ENCODE measurements around the gene RAB42.

RAB42 gene

DNA sequence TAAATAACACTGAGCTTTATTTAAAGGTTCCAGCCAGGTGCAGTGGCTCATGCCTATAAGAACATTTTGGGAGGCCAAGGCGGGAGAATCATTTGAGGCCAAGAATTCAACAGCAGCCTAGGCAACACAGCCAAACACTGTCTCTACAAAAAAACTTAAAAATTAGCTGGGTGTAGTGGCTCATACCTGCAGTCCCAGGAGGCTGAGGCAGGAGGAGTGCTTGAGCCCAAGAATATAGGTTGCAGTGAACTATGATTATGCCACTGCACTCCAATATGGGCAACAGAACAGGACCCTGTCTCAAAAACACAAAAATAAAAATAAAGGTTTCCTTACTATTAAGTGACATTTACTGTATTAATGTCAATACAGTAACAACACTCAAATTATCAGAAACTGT, 48.7 kb downstream of the RAB42 start:
- TF ChIP-seq ZBTB7A (IDR thresholded peaks at IDR 0.05; ENCODE audit: low read depth) (no peak), CREB1 (IDR thresholded peaks at IDR 0.05; ENCODE audit: low read depth) (no peak), EP300 (IDR thresholded peaks at IDR 0.05; ENCODE audit: borderline replicate concordance) (no peak), YY1 (IDR thresholded peaks at IDR 0.05; ENCODE audit: low read depth) (no peak), NFIC (IDR thresholded peaks at IDR 0.05) (no peak), CEBPB (IDR thresholded peaks at IDR 0.05) (no peak), RAD21 (IDR thresholded peaks at IDR 0.05; ENCODE audit: low read depth) (no peak), FOXM1 (IDR thresholded peaks at IDR 0.05; ENCODE audit: borderline replicate concordance, low read depth) (no peak), TAF1 (IDR thresholded peaks at IDR 0.05; ENCODE audit: low read depth) (no peak), EGR1 (IDR thresholded peaks at IDR 0.05) (no peak)
- TF ChIP-seq, protein P1, sequence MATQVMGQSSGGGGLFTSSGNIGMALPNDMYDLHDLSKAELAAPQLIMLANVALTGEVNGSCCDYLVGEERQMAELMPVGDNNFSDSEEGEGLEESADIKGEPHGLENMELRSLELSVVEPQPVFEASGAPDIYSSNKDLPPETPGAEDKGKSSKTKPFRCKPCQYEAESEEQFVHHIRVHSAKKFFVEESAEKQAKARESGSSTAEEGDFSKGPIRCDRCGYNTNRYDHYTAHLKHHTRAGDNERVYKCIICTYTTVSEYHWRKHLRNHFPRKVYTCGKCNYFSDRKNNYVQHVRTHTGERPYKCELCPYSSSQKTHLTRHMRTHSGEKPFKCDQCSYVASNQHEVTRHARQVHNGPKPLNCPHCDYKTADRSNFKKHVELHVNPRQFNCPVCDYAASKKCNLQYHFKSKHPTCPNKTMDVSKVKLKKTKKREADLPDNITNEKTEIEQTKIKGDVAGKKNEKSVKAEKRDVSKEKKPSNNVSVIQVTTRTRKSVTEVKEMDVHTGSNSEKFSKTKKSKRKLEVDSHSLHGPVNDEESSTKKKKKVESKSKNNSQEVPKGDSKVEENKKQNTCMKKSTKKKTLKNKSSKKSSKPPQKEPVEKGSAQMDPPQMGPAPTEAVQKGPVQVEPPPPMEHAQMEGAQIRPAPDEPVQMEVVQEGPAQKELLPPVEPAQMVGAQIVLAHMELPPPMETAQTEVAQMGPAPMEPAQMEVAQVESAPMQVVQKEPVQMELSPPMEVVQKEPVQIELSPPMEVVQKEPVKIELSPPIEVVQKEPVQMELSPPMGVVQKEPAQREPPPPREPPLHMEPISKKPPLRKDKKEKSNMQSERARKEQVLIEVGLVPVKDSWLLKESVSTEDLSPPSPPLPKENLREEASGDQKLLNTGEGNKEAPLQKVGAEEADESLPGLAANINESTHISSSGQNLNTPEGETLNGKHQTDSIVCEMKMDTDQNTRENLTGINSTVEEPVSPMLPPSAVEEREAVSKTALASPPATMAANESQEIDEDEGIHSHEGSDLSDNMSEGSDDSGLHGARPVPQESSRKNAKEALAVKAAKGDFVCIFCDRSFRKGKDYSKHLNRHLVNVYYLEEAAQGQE (IDR thresholded peaks at IDR 0.05; ENCODE audit: low read depth): no peak
- TF ChIP-seq, protein P2, sequence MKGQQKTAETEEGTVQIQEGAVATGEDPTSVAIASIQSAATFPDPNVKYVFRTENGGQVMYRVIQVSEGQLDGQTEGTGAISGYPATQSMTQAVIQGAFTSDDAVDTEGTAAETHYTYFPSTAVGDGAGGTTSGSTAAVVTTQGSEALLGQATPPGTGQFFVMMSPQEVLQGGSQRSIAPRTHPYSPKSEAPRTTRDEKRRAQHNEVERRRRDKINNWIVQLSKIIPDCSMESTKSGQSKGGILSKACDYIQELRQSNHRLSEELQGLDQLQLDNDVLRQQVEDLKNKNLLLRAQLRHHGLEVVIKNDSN (IDR thresholded peaks at IDR 0.05): no peak

DNA sequence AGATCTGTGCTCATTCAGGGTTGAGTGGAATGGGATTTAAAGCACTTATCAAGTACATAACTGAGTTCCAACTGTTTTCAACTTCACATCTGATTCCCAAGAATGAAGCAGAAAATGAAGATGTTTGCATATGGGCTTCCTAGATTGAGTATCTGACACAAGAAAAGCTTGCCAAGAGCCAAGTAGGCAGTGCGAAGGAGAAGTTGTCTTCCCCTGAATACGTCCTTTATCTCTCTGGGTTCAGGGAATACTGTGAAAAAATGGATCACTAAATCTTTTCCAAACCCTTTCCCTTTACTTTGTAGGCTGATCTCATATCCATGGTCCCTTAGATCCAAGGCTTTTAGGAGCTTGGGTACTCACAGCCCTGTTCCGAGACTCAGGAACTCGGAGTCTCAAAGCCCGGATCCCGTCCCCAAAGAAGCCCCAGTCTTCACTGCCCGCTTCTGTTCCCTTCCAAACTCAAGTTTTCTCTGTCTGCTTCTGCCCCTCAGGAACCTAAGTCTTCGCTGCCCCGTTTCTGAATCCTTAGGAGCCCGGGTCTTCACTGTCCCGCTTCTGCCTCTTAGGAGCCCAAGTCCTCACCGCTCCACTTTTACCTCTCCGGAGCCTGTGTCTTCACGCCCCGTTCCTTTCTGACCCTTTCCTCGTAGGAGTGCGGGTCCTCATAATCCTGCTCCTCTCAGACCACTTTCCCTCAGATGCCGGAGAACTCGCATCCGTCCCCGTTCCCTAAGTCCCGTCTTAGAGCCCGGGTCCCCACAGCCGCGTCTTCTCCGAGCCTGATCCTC, 50.2 kb downstream of the RAB42 start:
- TF ChIP-seq TEAD4 (IDR thresholded peaks at IDR 0.05): no peak
- TF ChIP-seq EP300 (IDR thresholded peaks at IDR 0.05; ENCODE audit: borderline replicate concordance): no peak
- TF ChIP-seq TCF12 (IDR thresholded peaks at IDR 0.05; ENCODE audit: low read depth): no peak
- TF ChIP-seq ZBTB7A (IDR thresholded peaks at IDR 0.05; ENCODE audit: low read depth): no peak
- TF ChIP-seq, protein P1 (IDR thresholded peaks at IDR 0.05; ENCODE audit: low read depth): no peak
- TF ChIP-seq CREB1 (IDR thresholded peaks at IDR 0.05; ENCODE audit: low read depth): no peak

DNA sequence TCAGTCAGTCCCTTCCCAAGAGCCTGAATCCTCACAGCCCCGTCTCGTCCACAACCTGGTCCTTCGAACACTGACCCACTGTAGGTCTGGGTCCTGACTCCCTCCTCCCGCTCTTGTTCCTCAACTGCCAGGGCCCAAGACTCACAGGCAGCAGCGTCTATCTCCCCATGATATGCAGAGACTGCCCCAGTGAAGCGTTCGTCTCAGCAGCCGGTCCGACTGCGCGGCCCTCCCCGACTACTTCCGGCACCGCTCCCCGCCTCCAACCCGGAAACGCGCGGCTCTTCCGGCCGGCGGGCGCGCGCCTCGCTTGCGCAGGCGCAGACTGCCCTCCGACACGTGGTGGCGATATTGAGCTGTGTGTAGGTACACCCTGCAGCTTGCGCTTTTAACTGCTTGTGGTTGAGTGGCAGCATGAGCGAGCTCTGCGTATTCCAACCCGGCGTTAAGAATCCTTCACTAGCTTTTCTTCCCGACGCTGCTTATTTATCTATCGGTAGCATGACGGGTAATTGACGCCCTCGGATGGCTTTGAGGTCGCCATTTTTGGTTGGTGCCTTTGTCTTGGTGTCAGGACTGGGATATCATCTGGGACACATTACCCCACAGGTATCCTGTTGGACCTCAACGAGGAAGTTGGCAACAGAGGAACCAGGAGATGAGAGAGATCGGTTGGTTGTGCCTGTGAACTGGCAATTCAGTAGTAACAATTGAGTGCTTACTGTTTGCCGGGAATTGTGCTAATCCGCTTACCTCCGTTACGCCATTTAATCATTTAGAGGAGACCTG, 51.0 kb downstream of the RAB42 start, which contains the start of gene TAF12:
TAF12 (minus strand) TSS at position 221 of the 789 bp plus-strand sequence. CDS start 20,986 bp downstream, outside the sequence.
- TF ChIP-seq EP300 (IDR thresholded peaks at IDR 0.05; ENCODE audit: borderline replicate concordance): no peak; the same call in 1 of the 2 replicates
- TF ChIP-seq TEAD4 (IDR thresholded peaks at IDR 0.05): peak; percentile 58; the same call in 1 of the 2 replicates
- TF ChIP-seq, protein P3, sequence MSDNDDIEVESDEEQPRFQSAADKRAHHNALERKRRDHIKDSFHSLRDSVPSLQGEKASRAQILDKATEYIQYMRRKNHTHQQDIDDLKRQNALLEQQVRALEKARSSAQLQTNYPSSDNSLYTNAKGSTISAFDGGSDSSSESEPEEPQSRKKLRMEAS (IDR thresholded peaks at IDR 0.05): peak; percentile 98
- peak; percentile 42; the same call in 1 of the 2 replicates for TF ChIP-seq CREB1 (IDR thresholded peaks at IDR 0.05; ENCODE audit: low read depth)
- TF ChIP-seq CEBPB (IDR thresholded peaks at IDR 0.05): no peak
- TF ChIP-seq RAD21 (IDR thresholded peaks at IDR 0.05; ENCODE audit: low read depth): peak; percentile 51; the same call in 1 of the 2 replicates
- TF ChIP-seq EGR1 (IDR thresholded peaks at IDR 0.05): no peak
- peak; percentile 43; the same call in 1 of the 2 replicates for TF ChIP-seq TCF12 (IDR thresholded peaks at IDR 0.05; ENCODE audit: low read depth)
- TF ChIP-seq FOXM1 (IDR thresholded peaks at IDR 0.05; ENCODE audit: borderline replicate concordance, low read depth): no peak
- no peak for TF ChIP-seq ZBTB7A (IDR thresholded peaks at IDR 0.05; ENCODE audit: low read depth)
- TF ChIP-seq YY1 (IDR thresholded peaks at IDR 0.05; ENCODE audit: low read depth): no peak; the same call in 1 of the 2 replicates
- TF ChIP-seq TAF1 (IDR thresholded peaks at IDR 0.05; ENCODE audit: low read depth): peak; percentile 98
- 0 out of 2 replicates have a peak, but pooled peaks have one; percentile 30 for TF ChIP-seq NFIC (IDR thresholded peaks at IDR 0.05)
- TF ChIP-seq, protein P2 (IDR thresholded peaks at IDR 0.05): peak; percentile 83

DNA sequence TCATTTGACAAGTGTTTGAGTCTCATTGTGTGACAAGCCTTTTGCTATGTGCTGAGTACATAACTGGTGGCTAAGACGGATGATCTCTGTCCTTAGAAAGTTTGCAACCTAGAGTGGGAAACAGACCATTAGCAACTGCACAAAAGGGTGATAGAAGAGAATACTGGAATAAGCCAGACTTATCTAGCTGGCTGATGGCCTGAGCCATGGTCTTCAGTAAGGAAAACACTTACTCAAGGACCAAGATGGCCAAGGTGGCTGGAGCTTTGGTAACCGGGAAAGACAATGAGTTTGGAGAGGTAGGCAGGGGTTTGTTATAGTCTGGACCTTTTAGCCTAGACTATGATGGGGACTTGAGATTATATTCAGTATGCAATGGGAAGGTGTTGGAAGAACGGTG, 52.4 kb downstream of the RAB42 start:
- no peak for TF ChIP-seq ZBTB7A (IDR thresholded peaks at IDR 0.05; ENCODE audit: low read depth)
- TF ChIP-seq, protein P1 (IDR thresholded peaks at IDR 0.05; ENCODE audit: low read depth): no peak
- TF ChIP-seq RAD21 (IDR thresholded peaks at IDR 0.05; ENCODE audit: low read depth): no peak
- TF ChIP-seq, protein P3 (IDR thresholded peaks at IDR 0.05): no peak
- no peak for TF ChIP-seq EGR1 (IDR thresholded peaks at IDR 0.05)
- no peak for TF ChIP-seq CREB1 (IDR thresholded peaks at IDR 0.05; ENCODE audit: low read depth)
- no peak for TF ChIP-seq TEAD4 (IDR thresholded peaks at IDR 0.05)
- TF ChIP-seq CEBPB (IDR thresholded peaks at IDR 0.05): no peak
- TF ChIP-seq FOXM1 (IDR thresholded peaks at IDR 0.05; ENCODE audit: borderline replicate concordance, low read depth): no peak
- no peak for TF ChIP-seq EP300 (IDR thresholded peaks at IDR 0.05; ENCODE audit: borderline replicate concordance)
